IPS-20b (cell line): ENCODE measurements around the gene MIOS.

Experiments
- H3K27ac ChIP-seq: one replicate; pipeline ENCODE4 v1.5.1; 2013; ENCODE audit warnings: low read length
- H3K27me3 ChIP-seq: 2 replicates; pipeline ENCODE4 v1.6.1; 2013; ENCODE audit warnings: mild to moderate bottlenecking, low read length, inconsistent platforms; ENCODE audit not compliant: insufficient read depth
- H3K36me3 ChIP-seq: 2 replicates; pipeline ENCODE4 v1.6.1; 2013; ENCODE audit warnings: low read depth, mild to moderate bottlenecking, inconsistent platforms, low read length, moderate library complexity; ENCODE audit not compliant: insufficient read depth
- H3K4me1 ChIP-seq: 2 replicates; pipeline ENCODE4 v1.6.1; 2013; ENCODE audit warnings: mild to moderate bottlenecking, control low read depth, inconsistent platforms, low read length, moderate library complexity; ENCODE audit not compliant: insufficient read depth
- H3K4me3 ChIP-seq: 2 replicates; pipeline ENCODE4 v1.5.1; 2013; ENCODE audit warnings: mild to moderate bottlenecking, low read length, inconsistent platforms
- H3K9ac ChIP-seq: 2 replicates; pipeline ENCODE4 v1.6.1; 2013; ENCODE audit warnings: low read depth, mild to moderate bottlenecking, inconsistent platforms, low read length, moderate library complexity
- H3K9me3 ChIP-seq: 2 replicates; pipeline ENCODE4 v1.6.1; 2013; ENCODE audit warnings: mild to moderate bottlenecking, low read depth, low read length, inconsistent platforms; ENCODE audit not compliant: insufficient read depth

MIOS gene

DNA sequence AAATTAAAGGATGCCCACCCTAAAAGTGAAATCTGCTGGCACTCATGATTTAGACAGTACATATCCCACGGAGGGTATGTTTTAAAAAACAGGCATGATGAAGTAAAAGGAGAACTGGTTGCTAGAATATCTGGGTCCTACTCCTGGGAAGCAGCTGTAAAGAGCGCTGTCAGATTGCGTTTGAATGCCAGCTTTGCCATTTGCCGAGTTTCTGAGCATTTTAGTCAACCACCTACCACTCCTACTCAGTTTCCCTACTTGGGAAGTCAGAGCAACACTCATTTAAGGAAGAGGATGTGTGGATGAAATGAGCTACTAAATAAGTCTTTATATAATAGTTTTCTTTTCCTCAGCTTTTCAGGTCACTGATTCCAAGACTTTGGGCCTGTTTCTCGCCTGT lies 72.7 kb downstream of the MIOS start:
- H3K27me3 ChIP-seq, result no peaks in the 10 kb centered on the region
- H3K4me3 ChIP-seq, result peak overlapping the region; percentile 90
- H3K9me3 ChIP-seq, result no peaks in the 10 kb centered on the region
- peak overlapping the region; percentile 95 for H3K9ac ChIP-seq
- H3K4me1 ChIP-seq, result peaks cover 9% of the 10 kb centered on the region; the same call in 1 of the 2 replicates
- H3K27ac ChIP-seq, result no peak overlapping the region
- H3K36me3 ChIP-seq, result peaks cover 25% of the 10 kb centered on the region; the same call in 1 of the 2 replicates

- Histone ChIP-seq H3K27ac (peak overlapping the region; percentile 80), H3K36me3 (peaks cover 25% of the 10 kb centered on the region; the same call in 1 of the 2 replicates), H3K4me1 (peaks cover 9% of the 10 kb centered on the region; the same call in 1 of the 2 replicates), H3K27me3 (no peaks in the 10 kb centered on the region), H3K9me3 (no peaks in the 10 kb centered on the region), H3K4me3 (peak overlapping the region; percentile 90), H3K9ac (peak overlapping the region; percentile 95)
These were observed 73.2 kb downstream of the MIOS start for GRCh38 chr7:7639847-7640220.

DNA sequence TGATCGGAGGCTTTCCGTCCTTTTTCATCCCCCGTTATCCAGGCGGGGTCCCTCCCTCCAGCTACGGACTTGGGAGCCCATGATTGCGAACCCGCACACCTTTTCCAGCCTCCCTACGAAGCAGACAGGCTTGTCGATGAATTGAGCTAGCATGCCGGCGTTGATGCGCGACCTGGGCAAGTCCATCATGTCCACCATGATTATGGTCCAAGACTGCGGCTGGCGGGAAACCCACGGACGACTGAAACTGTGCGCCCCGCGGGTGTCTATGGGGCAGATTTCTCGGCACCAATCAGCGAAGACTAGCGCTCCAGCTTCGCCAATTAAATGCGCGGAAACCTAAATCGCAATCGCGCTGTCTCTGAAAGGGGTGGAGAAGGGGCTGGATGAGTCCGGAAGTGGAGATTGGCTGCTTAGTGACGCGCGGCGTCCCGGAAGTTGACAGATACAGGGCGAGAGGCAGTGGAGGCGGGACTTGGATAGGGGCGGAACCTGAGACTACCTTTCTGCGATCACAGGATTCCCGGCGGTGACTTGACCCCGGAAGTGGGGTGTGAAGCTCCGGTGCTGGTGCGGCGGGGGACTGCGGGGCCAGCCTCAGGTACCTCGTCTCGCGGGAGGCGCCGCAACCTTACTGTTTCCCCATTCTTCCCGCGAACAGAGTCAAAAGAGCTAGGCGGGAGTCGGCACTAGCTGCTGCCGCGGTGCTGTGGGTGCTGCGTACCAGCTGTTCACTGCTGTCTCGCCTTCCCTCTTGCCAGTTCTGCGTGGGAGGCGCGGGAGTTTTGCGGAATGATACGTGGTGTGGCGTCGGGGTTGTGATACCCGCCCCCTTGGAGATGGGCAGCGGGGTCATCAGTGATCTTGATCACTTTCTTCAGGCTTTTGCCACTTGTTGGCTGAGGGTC lies 73.8 kb downstream of the MIOS start, which contains the start of gene UMAD1:
TSS of gene UMAD1 (plus strand) at position 532 of the 908 bp plus-strand sequence. CDS start 32,620 bp downstream, outside the sequence.
- H3K9me3 ChIP-seq, result no peaks in the 10 kb centered on the region
- H3K4me3 ChIP-seq, result peak within 1 kb of the TSS; percentile 90
- no peaks in the 10 kb centered on the region for H3K27me3 ChIP-seq
- H3K9ac ChIP-seq, result peak within 1 kb of the TSS; percentile 95
- peak within 1 kb of the TSS; percentile 80 for H3K27ac ChIP-seq
- peaks cover 25% of the 10 kb centered on the region; the same call in 1 of the 2 replicates for H3K36me3 ChIP-seq
- H3K4me1 ChIP-seq, result peaks cover 9% of the 10 kb centered on the region; the same call in 1 of the 2 replicates

- Histone ChIP-seq H3K27ac (peak overlapping the region; percentile 9), H3K4me3 (peak overlapping the region; percentile 90), H3K36me3 (peaks cover 20% of the 10 kb centered on the region; the same call in 1 of the 2 replicates), H3K9me3 (no peaks in the 10 kb centered on the region), H3K27me3 (no peaks in the 10 kb centered on the region), H3K4me1 (peaks cover 9% of the 10 kb centered on the region; the same call in 1 of the 2 replicates), H3K9ac (peak overlapping the region; percentile 88)
These were observed 74.5 kb downstream of the MIOS start for GRCh38 chr7:7641129-7641663.

GRCh38 chr7:7642081-7642480 lies 75.4 kb downstream of the MIOS start:
- H3K9ac ChIP-seq, result peak overlapping the region; percentile 88; the same call in 1 of the 2 replicates
- peaks cover 9% of the 10 kb centered on the region; the same call in 1 of the 2 replicates for H3K4me1 ChIP-seq
- no peaks in the 10 kb centered on the region for H3K27me3 ChIP-seq
- no peaks in the 10 kb centered on the region for H3K9me3 ChIP-seq
- H3K4me3 ChIP-seq, result peak overlapping the region; percentile 90
- no peak overlapping the region for H3K27ac ChIP-seq
- H3K36me3 ChIP-seq, result peaks cover 11% of the 10 kb centered on the region; the same call in 1 of the 2 replicates

DNA sequence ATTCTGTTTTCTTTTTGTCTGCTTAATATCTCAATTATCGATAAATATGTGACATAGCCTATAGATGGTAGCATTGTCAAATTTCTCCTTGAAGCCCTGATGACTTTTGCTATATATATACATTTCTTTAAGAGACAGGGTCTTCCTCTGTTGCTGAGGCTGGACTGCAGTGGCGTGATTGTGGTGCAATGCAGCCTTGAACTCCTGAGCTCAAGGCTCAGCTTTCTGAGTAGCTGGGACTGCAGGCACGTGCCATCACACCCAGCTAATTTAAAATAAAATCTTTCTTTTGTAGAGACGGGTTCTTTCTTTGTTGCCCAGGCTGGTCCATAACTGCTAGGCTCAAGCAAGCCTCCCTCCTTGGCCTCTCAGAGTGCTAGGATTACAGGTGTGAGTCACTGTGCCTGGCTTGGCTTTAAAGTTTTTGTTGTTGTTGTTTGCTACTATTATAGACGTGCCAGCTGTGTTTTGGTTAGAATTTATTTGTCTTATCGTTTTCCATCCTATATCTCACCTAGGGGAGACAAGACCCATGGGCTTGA lies 80.9 kb downstream of the MIOS start:
- Histone ChIP-seq H3K4me3 (no peak overlapping the region), H3K27ac (no peak overlapping the region), H3K9me3 (no peaks in the 10 kb centered on the region), H3K36me3 (no peaks in the 10 kb centered on the region), H3K4me1 (no peaks in the 10 kb centered on the region), H3K27me3 (no peaks in the 10 kb centered on the region), H3K9ac (no peak overlapping the region)

DNA sequence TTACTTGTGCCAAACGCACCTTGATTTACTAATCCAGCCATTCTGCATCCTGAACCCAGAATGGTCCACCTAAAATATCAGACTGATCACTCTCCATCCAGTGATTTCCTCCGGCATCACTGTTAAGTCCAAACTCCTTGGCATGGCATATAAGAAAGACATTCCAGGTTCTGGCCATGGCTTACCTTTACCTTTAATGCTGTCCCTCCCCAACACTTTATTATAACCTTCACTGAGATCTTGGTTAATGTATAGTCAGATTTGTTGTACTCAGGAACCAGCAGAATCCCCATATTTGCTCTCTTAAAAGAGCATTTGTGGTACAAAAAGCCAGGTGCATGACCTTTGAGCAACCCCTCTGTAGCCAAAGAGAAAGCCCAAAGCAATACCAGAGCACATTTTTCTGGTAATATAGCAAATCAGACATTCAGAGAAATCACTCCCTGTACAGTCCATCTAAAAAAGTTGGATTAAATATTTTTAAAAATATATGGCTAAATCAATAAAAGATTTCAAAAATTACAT lies 84.1 kb downstream of the MIOS start:
- Histone ChIP-seq H3K9ac (no peak overlapping the region), H3K27ac (no peak overlapping the region), H3K36me3 (no peaks in the 10 kb centered on the region), H3K27me3 (no peaks in the 10 kb centered on the region), H3K4me3 (no peak overlapping the region), H3K4me1 (peaks cover 3% of the 10 kb centered on the region; the same call in 1 of the 2 replicates), H3K9me3 (no peaks in the 10 kb centered on the region)

- Histone ChIP-seq H3K36me3 (no peaks in the 10 kb centered on the region), H3K9me3 (no peaks in the 10 kb centered on the region), H3K27ac (no peak overlapping the region), H3K9ac (no peak overlapping the region), H3K4me3 (no peak overlapping the region), H3K4me1 (peaks cover 3% of the 10 kb centered on the region; the same call in 1 of the 2 replicates), H3K27me3 (no peaks in the 10 kb centered on the region)
These were observed 84.8 kb downstream of the MIOS start for GRCh38 chr7:7651479-7651878.

DNA sequence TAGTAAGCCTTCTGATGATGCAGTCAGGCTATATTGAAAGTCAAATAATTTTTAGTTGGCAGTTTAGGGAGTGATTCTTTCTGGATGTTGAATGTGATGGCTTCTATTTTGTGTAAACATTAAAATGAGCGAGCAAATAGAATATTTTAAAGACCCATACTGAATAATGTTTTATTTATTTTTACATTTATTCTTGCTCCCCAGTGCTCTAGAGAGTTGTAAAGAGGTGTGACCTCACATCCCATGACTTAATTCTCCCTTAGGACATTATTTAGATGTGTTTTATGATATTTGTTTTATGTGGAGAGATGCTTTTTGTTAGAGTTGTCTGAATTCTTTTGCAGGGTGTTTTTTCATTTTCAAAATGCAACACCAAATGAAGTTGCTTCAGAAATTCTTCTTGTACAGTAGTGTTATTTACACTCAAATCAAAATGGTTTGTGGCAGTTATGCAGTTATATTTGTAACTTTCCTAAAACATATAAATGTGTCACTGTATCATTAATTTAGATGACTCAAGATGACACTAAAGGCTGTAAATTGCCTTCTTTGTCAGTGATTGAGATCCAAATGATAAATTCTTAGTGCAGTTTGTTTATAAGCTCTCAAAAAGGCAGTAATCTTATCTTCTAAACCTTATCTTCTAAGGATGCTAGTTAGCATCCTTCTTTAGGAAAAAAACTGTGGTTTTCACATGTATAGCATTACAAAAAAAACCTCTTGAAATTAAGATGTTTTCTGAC lies 86.3 kb downstream of the MIOS start:
- Histone ChIP-seq H3K9me3 (no peaks in the 10 kb centered on the region; the same call in 1 of the 2 replicates), H3K4me3 (no peak overlapping the region), H3K9ac (no peak overlapping the region), H3K4me1 (peaks cover 3% of the 10 kb centered on the region; the same call in 1 of the 2 replicates), H3K36me3 (no peaks in the 10 kb centered on the region), H3K27me3 (no peaks in the 10 kb centered on the region), H3K27ac (no peak overlapping the region)

GRCh38 chr7:7653593-7654187 lies 87.0 kb downstream of the MIOS start:
- H3K4me1 ChIP-seq, result peaks cover 3% of the 10 kb centered on the region; the same call in 1 of the 2 replicates
- H3K27me3 ChIP-seq, result no peaks in the 10 kb centered on the region
- H3K4me3 ChIP-seq, result no peak overlapping the region
- no peaks in the 10 kb centered on the region for H3K36me3 ChIP-seq
- H3K9me3 ChIP-seq, result no peaks in the 10 kb centered on the region; the same call in 1 of the 2 replicates
- no peak overlapping the region for H3K27ac ChIP-seq
- H3K9ac ChIP-seq, result no peak overlapping the region
